ENCODE data around the gene TMEM219.
A peak's percentile ranks its signal among the peaks of the same experiment; 100 is the strongest.

DNA sequence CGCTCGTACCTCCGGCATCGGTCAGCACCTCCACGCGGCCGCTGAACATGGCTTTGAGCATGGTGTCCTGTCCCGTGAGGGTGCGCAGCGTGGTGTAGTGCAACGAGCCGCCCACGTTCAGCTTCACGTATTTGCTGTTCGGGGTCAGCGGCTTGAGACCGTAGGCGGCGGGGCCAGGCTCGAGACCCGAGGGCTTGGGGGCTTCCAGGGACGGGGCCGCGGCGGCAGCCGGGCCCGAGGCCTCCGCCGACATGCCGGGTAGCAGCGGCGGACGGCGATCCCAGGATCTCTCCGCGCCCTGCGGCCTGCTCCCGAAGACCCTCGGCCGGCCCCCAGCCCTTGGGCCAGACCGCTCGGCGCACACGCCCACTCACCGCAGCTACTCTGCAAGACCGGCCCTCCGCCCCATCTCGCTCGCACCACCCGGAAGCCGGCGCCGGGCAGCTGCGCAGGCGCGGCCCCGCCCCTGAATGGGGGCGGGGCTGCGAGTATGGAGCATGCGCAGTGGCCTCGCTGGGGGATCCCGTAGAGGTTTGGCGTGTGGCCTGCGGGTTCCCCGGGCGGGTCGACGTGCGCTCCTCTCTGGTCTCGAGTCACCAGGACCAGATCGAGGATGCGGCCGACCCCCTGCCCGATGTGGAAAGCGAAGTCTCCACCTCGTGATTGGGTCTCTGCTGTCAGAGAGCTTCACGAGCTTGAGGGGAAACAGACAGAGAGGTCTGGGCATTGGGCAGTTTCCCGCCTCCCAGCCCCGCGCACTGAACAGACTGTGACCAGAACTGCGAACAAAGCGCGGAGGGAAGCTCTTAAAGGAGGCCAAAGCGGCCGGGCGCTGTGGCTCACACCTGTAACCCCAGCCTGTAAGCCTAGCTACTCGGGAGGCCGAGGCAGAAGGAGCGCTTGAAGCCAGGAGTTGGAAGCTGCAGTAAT is 35.8 kb upstream of the TMEM219 start, which contains the start of gene KCTD13:
- TF ChIP-seq CTCF (IDR thresholded peaks at IDR 0.05; ENCODE audit: insufficient read depth, low read length) (no peak), POLR2AphosphoS5 (IDR thresholded peaks at IDR 0.05; ENCODE audit: low read depth) (peak; percentile 92)
- TF ChIP-seq, protein P1, sequence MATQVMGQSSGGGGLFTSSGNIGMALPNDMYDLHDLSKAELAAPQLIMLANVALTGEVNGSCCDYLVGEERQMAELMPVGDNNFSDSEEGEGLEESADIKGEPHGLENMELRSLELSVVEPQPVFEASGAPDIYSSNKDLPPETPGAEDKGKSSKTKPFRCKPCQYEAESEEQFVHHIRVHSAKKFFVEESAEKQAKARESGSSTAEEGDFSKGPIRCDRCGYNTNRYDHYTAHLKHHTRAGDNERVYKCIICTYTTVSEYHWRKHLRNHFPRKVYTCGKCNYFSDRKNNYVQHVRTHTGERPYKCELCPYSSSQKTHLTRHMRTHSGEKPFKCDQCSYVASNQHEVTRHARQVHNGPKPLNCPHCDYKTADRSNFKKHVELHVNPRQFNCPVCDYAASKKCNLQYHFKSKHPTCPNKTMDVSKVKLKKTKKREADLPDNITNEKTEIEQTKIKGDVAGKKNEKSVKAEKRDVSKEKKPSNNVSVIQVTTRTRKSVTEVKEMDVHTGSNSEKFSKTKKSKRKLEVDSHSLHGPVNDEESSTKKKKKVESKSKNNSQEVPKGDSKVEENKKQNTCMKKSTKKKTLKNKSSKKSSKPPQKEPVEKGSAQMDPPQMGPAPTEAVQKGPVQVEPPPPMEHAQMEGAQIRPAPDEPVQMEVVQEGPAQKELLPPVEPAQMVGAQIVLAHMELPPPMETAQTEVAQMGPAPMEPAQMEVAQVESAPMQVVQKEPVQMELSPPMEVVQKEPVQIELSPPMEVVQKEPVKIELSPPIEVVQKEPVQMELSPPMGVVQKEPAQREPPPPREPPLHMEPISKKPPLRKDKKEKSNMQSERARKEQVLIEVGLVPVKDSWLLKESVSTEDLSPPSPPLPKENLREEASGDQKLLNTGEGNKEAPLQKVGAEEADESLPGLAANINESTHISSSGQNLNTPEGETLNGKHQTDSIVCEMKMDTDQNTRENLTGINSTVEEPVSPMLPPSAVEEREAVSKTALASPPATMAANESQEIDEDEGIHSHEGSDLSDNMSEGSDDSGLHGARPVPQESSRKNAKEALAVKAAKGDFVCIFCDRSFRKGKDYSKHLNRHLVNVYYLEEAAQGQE (IDR thresholded peaks at IDR 0.05; ENCODE audit: insufficient replicate concordance, low read depth) = no peak
